Adrenal gland (tissue), 5 donors: Measurements from ENCODE around the gene PDE9A.

Experiments used
- CTCF ChIP-seq, 6 experiments: fragments of 450-650 bp in 4 of 6; fragments of 200-600 bp in 2 of 6; sonication (generic) in 1 of 6; IDR thresholded peaks; 1 replicate in 5 of 6; 2 replicates in 1 of 6; pipeline versions ENCODE4 v1.5.1 to v1.8.0; 2016 to 2021; ENCODE audit warnings: antibody characterized with exemption in 6 of 6, mild to moderate bottlenecking in 2 of 6, moderate library complexity in 1 of 6
- POLR2A ChIP-seq, 2 donors: fragments of 450-650 bp; IDR thresholded peaks; one replicate each; pipeline ENCODE4 v1.6.1; 2017; ENCODE audit warnings: antibody characterized with exemption in 2 of 2, mild to moderate bottlenecking in 2 of 2, moderate library complexity in 1 of 2
- donor health status: DM: no; HTN: no; CAD: no.

- TF ChIP-seq CTCF (IDR thresholded peaks at IDR 0.05): no peak
- no peak for TF ChIP-seq POLR2A (IDR thresholded peaks at IDR 0.05)
Measured at GRCh38 chr21:42781971-42782722, 128.7 kb downstream of the PDE9A start.
